K562 (cell line): ENCODE measurements around the gene IL4I1. TPM values are rescaled to one million over a fixed set of nuclear protein-coding genes. Genes with fewer than 3 reads are reported as not detected.

Source experiments
- ARID2 ChIP-seq: fragments of 450-650 bp; IDR thresholded peaks from 2 replicates; pipeline ENCODE4 v1.6.1; 2017; ENCODE audit warnings: antibody characterized with exemption, mild to moderate bottlenecking
- CBFB ChIP-seq: sonication (generic); formaldehyde crosslinking; IDR thresholded peaks from 2 replicates; pipeline ENCODE4 v1.4.0; 2020; ENCODE audit warnings: mild to moderate bottlenecking, missing genetic modification reagents
- FOXA1 ChIP-seq: fragments of 450-650 bp; IDR thresholded peaks from 2 replicates; pipeline ENCODE4 v1.6.1; 2016; ENCODE audit warnings: mild to moderate bottlenecking, borderline replicate concordance
- HSF4 ChIP-seq: fragments of 250-450 bp; sonication (Bioruptor Pico); IDR thresholded peaks from 2 replicates; pipeline ENCODE4 v2.1.2; 2022; ENCODE audit warnings: mild to moderate bottlenecking, moderate library complexity, borderline replicate concordance
- LEF1 ChIP-seq: fragments of 450-650 bp; IDR thresholded peaks from 2 replicates; pipeline ENCODE4 v1.6.1; 2016; ENCODE audit warnings: mild to moderate bottlenecking
- MED1 ChIP-seq: sonication (generic); formaldehyde crosslinking; IDR thresholded peaks from 2 replicates; pipeline ENCODE4 v1.8.1; 2023; ENCODE audit warnings: missing genetic modification reagents, borderline replicate concordance
- MIER1 ChIP-seq: fragments of 450-650 bp; IDR thresholded peaks from 2 replicates; pipeline ENCODE4 v1.6.1; 2016; ENCODE audit warnings: antibody characterized with exemption, mild to moderate bottlenecking, low read depth
- NR2C2 ChIP-seq, 2 experiments: fragments of 200-800 bp in 1 of 2; sonication (Bioruptor generic) in 1 of 2; sonication (generic) in 1 of 2; formaldehyde crosslinking in 1 of 2; IDR thresholded peaks; 2 replicates each; pipeline versions ENCODE4 v1.6.1 to v1.8.0; 2016 to 2022; ENCODE audit warnings: mild to moderate bottlenecking in 1 of 2, missing compliant biosample characterization in 1 of 2, missing genetic modification characterization in 1 of 2, missing genetic modification reagents in 1 of 2
- PTRF ChIP-seq: fragments of 450-650 bp; IDR thresholded peaks from 2 replicates; pipeline ENCODE4 v1.6.1; 2016; ENCODE audit warnings: mild to moderate bottlenecking, missing genetic modification characterization, missing compliant biosample characterization
- RBBP5 ChIP-seq: fragments of 200-600 bp; sonication (generic); IDR thresholded peaks from 2 replicates; pipeline ENCODE4 v1.6.1; 2012; ENCODE audit warnings: borderline replicate concordance, mild to moderate bottlenecking, low read length, control low read depth, inconsistent platforms; ENCODE audit not compliant: insufficient read depth, poor library complexity, severe bottlenecking
- SMAD1 ChIP-seq: fragments of 150-350 bp; IDR thresholded peaks from 2 replicates; pipeline ENCODE4 v1.6.1; 2014; ENCODE audit warnings: low read length, low read depth; ENCODE audit not compliant: partially characterized antibody
- SMARCA4 ChIP-seq: fragments of 450-650 bp; IDR thresholded peaks from 2 replicates; pipeline ENCODE4 v1.6.1; 2016
- SMC3 ChIP-seq: conservative IDR thresholded peaks from 2 replicates; pipeline ENCODE4 v1.6.1; 2011; ENCODE audit warnings: low read depth, low read length, improper control_type of control experiment; ENCODE audit not compliant: insufficient read depth
- SNIP1 ChIP-seq: fragments of 450-650 bp; IDR thresholded peaks from 2 replicates; pipeline ENCODE4 v1.7.1; 2017; ENCODE audit warnings: low read depth, mild to moderate bottlenecking
- U2AF2 ChIP-seq: fragments of 200-400 bp; formaldehyde crosslinking; optimal IDR thresholded peaks from 2 replicates; pipeline ENCODE3; 2017; ENCODE audit warnings: low read depth, mild to moderate bottlenecking, low read length
- ZBED1 ChIP-seq: IDR thresholded peaks from 2 replicates; pipeline ENCODE4 v1.6.1; 2014
- ZFX ChIP-seq: sonication (generic); formaldehyde crosslinking; IDR thresholded peaks from 2 replicates; pipeline ENCODE4 v1.8.0; 2022; ENCODE audit warnings: mild to moderate bottlenecking, missing genetic modification reagents, moderate library complexity
- polyA plus RNA-seq, 8 experiments: library from polyadenylated mRNA; depleted of rRNA in 4 of 8; stranded (reverse) in 5 of 8; unstranded in 3 of 8; fragments of >200 nt; fragmentation: Nextera tagmentation in 2 of 8; fragmentation: Illumina TruSeq in 1 of 8; extraction: Ambion mirVana in 2 of 8; extraction: Trizol in 1 of 8; gene quantifications; 2 replicates each; pipeline versions ENCODE4 v1.2.1 to v1.2.3, GENCODE V29; 2011 to 2014; ENCODE audit warnings: inconsistent platforms in 1 of 8, missing spikeins in 1 of 8
- total RNA-seq, 7 experiments: library from RNA; depleted of rRNA in 6 of 7; stranded (reverse); fragments of >200 nt in 6 of 7; fragmentation: Illumina TruSeq in 2 of 7; extraction: Trizol in 2 of 7; gene quantifications; 2 replicates each; pipeline versions ENCODE4 v1.2.1 to v1.2.3, GENCODE V29; 2011 to 2021; ENCODE audit warnings: low replicate concordance in 1 of 7
- TF ChIP-seq, protein P1 (sequence below): IDR thresholded peaks from 2 replicates; pipeline ENCODE4 v1.6.1; 2011; ENCODE audit not compliant: insufficient read length; ENCODE audit errors: extremely low read depth
- TF ChIP-seq, protein P2 (sequence below): sonication (generic); formaldehyde crosslinking; IDR thresholded peaks from 2 replicates; pipeline ENCODE4 v1.8.1; 2023; ENCODE audit warnings: mild to moderate bottlenecking, missing genetic modification reagents
- TF ChIP-seq, protein P3 (sequence below): sonication (generic); formaldehyde crosslinking; IDR thresholded peaks from 2 replicates; pipeline ENCODE4 v1.8.0; 2022; ENCODE audit warnings: mild to moderate bottlenecking, low read depth, missing genetic modification reagents
- TF ChIP-seq, protein P4 (sequence below): sonication (generic); formaldehyde crosslinking; IDR thresholded peaks from 2 replicates; pipeline ENCODE4 v1.9.0; 2022; ENCODE audit warnings: mild to moderate bottlenecking, missing genetic modification reagents
- TF ChIP-seq, protein P5 (sequence below): fragments of 250-450 bp; sonication (Bioruptor Pico); IDR thresholded peaks from 2 replicates; pipeline ENCODE4 v1.4.0; 2020; ENCODE audit warnings: mild to moderate bottlenecking, moderate library complexity

Gene IL4I1
- total and polyA plus RNA-seq, 9 of the 15 experiments (the other 6 are each of a cell fraction or from before 2014, with no cell fraction given) = 0.06 to 0.95 (median 0.43) TPM; not detected in 2

DNA sequence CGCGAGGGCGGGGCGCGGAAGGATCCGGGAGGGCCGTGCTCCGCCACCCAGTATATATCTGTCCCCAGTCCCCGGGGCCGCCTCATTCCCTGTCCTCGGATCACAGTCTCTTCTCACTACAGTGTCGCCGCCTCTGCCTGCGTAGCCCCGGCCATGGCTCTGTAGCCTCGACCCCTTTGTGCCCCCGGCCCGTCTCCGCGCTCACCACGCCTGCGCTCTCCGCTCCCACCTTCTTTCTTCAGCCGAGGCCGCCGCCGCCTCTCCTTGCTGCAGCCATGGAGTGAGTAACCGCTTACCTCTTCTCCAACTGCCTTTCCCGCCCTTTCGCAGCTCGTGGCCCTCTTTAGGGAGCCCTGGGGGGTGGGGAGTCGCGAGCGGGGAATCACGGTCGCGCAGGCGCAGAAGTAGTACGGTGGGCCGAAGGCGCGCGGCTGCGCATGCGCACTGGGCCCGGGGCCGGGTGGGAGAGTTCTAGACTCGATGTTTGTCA lies 32.5 kb upstream of the IL4I1 start, which contains the start of the genes ATF5 and NUP62 (continued):
- TF ChIP-seq ZFX (CRISPR knock-in tag) (peak; percentile 80), SMC3 (no peak), FOXA1 (no peak), CBFB (CRISPR knock-in tag) (0 out of 2 replicates have a peak, but pooled peaks have one; percentile 37), ARID2 (0 out of 2 replicates have a peak, but pooled peaks have one; percentile 20), PTRF (tag) (no peak), ZBED1 (peak; percentile 84; the same call in 1 of the 2 replicates), U2AF2 (no peak), SNIP1 (no peak), SMAD1 (peak; percentile 94), MED1 (no peak), SMARCA4 (no peak), HSF4 (CRISPR knock-in tag) (0 out of 2 replicates have a peak, but pooled peaks have one; percentile 2), MIER1 (no peak), LEF1 (no peak), NR2C2 (CRISPR knock-in tag; IDR thresholded peaks at IDR 0.05) (peak; percentile 68; the same call in 1 of the 2 replicates), NR2C2 (tag; IDR thresholded peaks at IDR 0.05) (peak; percentile 74), RBBP5 (no peak)
- TF ChIP-seq, protein P1, sequence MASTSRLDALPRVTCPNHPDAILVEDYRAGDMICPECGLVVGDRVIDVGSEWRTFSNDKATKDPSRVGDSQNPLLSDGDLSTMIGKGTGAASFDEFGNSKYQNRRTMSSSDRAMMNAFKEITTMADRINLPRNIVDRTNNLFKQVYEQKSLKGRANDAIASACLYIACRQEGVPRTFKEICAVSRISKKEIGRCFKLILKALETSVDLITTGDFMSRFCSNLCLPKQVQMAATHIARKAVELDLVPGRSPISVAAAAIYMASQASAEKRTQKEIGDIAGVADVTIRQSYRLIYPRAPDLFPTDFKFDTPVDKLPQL = no peak
- TF ChIP-seq, protein P2, sequence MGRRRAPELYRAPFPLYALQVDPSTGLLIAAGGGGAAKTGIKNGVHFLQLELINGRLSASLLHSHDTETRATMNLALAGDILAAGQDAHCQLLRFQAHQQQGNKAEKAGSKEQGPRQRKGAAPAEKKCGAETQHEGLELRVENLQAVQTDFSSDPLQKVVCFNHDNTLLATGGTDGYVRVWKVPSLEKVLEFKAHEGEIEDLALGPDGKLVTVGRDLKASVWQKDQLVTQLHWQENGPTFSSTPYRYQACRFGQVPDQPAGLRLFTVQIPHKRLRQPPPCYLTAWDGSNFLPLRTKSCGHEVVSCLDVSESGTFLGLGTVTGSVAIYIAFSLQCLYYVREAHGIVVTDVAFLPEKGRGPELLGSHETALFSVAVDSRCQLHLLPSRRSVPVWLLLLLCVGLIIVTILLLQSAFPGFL (CRISPR knock-in tag) = 0 out of 2 replicates have a peak, but pooled peaks have one; percentile 4
- TF ChIP-seq, protein P3, sequence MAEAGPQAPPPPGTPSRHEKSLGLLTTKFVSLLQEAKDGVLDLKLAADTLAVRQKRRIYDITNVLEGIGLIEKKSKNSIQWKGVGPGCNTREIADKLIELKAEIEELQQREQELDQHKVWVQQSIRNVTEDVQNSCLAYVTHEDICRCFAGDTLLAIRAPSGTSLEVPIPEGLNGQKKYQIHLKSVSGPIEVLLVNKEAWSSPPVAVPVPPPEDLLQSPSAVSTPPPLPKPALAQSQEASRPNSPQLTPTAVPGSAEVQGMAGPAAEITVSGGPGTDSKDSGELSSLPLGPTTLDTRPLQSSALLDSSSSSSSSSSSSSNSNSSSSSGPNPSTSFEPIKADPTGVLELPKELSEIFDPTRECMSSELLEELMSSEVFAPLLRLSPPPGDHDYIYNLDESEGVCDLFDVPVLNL (CRISPR knock-in tag) = 0 out of 2 replicates have a peak, but pooled peaks have one; percentile 75
- TF ChIP-seq, protein P4, sequence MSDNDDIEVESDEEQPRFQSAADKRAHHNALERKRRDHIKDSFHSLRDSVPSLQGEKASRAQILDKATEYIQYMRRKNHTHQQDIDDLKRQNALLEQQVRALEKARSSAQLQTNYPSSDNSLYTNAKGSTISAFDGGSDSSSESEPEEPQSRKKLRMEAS = peak; percentile 96; the same call in 1 of the 2 replicates
- TF ChIP-seq, protein P5, sequence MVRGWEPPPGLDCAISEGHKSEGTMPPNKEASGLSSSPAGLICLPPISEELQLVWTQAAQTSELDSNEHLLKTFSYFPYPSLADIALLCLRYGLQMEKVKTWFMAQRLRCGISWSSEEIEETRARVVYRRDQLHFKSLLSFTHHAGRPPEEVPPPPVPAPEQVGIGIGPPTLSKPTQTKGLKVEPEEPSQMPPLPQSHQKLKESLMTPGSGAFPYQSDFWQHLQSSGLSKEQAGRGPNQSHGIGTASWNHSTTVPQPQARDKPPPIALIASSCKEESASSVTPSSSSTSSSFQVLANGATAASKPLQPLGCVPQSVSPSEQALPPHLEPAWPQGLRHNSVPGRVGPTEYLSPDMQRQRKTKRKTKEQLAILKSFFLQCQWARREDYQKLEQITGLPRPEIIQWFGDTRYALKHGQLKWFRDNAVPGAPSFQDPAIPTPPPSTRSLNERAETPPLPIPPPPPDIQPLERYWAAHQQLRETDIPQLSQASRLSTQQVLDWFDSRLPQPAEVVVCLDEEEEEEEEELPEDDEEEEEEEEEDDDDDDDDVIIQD = no peak
